Activated T-cell treated with anti-CD3 and anti-CD28 coated beads, Interleukin-2, amount 50 U/mL, for 72 hours (primary cell): ENCODE results near the gene MPND. TPM values are rescaled to one million over a fixed set of nuclear protein-coding genes. Genes with fewer than 3 reads are reported as not detected.
A peak's percentile ranks its signal among the peaks of the same experiment; 100 is the strongest.

Source experiments
- ATAC-seq, 2 donors: fragments of 150-1000 bp; cut with Tn5 transposase; replicated peaks in 1 of 2; 2 replicates each; pipeline ENCODE4 v1.10.0; 2021; ENCODE audit warnings: moderate library complexity in 2 of 2, mild to moderate bottlenecking in 1 of 2
- DNase-seq, 2 donors: peaks; one replicate each; pipeline ENCODE4 v3.0.0; 2021 to 2022; ENCODE audit warnings: mixed read lengths in 1 of 2
- H3K27ac Mint-ChIP-seq: one replicate; pipeline ENCODE4 v1.8.0; 2022; ENCODE audit warnings: mild to moderate bottlenecking, moderate library complexity, mixed read lengths
- H3K27me3 Mint-ChIP-seq: one replicate; pipeline ENCODE4 v1.8.0; 2022; ENCODE audit warnings: low read depth, mixed read lengths
- H3K36me3 Mint-ChIP-seq, 2 donors: one replicate each; pipeline ENCODE4 v1.8.0; 2022; ENCODE audit warnings: mixed read lengths in 2 of 2, mild to moderate bottlenecking in 1 of 2; ENCODE audit not compliant: insufficient read depth in 2 of 2
- H3K4me1 Mint-ChIP-seq: one replicate; pipeline ENCODE4 v1.8.0; 2022; ENCODE audit warnings: low read depth, mixed read lengths
- H3K4me3 Mint-ChIP-seq, 2 donors: one replicate each; pipeline ENCODE4 v1.8.0; 2022; ENCODE audit warnings: mild to moderate bottlenecking in 2 of 2, mixed read lengths in 2 of 2, moderate library complexity in 2 of 2
- H3K9me3 Mint-ChIP-seq, 2 donors: one replicate each; pipeline ENCODE4 v1.8.0; 2022; ENCODE audit warnings: mixed read lengths in 2 of 2
- total RNA-seq, 2 donors: library from RNA; stranded (reverse); gene quantifications; one replicate each; pipeline ENCODE4 v1.2.3, GENCODE V29; 2022

The MPND gene
- total RNA-seq, 2 donors from 2014 or later, result 9.7 to 10.3 TPM

DNA sequence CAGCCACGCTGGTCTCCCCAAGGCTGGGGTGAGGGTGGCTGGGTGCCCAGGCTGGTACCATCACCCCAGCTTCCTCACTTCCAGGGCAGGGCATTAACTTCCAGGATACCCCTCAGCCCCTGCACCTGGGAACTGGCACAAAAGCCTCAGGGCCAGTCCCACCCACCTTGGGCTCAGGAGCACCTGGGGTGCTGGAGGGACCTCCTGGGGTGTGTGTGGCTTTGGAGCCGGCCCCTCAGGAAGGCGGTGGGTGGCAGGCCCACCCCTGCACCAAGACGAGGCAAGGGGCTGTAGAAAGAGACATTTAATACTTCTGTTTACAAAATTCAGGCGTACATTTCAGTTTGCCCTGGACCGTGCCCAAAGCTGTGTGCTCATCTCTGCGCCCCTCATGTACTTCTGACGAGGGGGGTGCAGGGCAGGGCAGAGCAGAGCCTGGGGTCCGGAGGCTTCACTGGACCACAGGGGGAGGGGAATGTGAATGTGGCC, 16.8 kb downstream of the MPND start:
- no peak overlapping the region for H3K27ac Mint-ChIP-seq
- no peaks in the 10 kb centered on the region for H3K4me1 Mint-ChIP-seq
- H3K9me3 Mint-ChIP-seq, result no peaks in the 10 kb centered on the region
- H3K36me3 Mint-ChIP-seq, result peaks cover 0 to 5% of the 10 kb centered on the region in 2 donors
- no peak for DNase-seq
- ATAC-seq, result no peak
- H3K4me3 Mint-ChIP-seq, result no peak overlapping the region
- H3K27me3 Mint-ChIP-seq, result no peaks in the 10 kb centered on the region

DNA sequence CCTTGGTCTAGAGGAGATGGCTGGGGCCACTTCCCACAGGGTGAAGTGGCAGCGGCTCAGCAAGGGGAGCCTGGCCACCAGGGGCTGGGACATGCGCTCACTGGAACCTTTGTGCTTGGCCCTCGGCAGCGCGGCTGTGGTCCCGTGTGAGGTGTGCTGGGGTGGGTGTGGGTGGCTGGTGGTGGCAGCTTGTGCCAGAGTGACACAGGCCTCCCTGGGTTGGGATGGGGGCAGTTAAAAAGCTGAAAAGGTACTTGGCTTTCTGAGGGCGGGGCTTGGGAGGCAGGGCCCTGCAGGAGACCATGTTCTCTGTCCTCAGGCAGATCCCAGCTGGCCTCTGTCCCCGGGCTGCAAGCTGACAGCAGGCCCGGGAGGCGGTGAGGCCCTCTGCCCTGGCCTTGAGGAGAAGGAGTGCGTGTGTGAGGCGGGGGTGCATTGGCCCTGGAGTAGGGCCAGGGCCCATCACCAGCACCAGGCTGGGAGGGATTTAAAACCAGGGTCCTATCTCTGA, 17.3 kb downstream of the MPND start:
- Mint-ChIP-seq H3K4me3 (no peak overlapping the region), H3K4me1 (no peaks in the 10 kb centered on the region), H3K36me3 (peaks cover 0 to 5% of the 10 kb centered on the region in 2 donors), H3K27ac (no peak overlapping the region), H3K9me3 (no peaks in the 10 kb centered on the region), H3K27me3 (no peaks in the 10 kb centered on the region)
- DNase-seq, result no peak
- no peak for ATAC-seq

DNA sequence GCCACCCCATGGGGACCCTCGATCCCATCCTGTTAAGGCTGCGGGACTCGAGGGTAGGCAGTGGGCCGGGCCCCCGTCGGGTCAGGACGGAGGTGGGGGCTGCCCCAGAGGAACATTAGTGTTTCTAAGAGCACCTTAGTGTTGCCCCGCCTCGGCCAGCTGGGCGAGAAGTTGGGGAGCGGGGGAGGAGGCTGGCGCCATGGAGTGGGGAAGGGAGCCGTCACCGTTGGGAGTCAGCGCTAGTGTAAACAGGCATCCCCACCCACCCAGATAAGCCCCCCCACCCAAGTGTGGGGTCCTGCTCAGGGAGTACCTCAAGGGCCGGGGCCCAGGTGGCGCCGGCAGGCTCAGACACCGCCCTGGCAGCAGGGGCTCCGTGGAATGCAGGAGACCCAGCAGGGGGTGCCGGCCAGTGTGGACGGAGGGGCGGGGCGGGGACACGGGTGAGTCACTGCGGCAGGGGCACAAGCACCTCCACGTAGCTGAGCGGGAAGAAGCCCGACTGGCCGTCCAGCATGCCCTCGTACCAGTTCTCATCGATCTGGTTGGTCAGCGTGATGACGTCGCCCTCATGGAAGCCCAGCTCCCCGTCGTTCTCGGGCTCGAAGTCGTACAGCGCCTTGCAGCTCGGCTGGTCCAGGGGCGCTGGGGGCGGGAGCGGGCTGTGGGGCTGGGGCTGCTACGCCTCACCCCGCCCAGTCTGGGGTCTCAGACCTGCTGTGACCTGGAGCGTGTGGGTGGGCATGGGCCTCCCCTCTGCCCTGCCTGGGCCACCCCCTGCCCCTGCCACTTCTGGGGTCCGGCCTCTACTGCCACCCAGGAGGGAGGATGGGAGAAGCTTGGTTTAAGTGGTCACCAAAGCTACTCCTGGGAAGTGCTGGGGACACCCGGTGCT, 18.0 kb downstream of the MPND start:
- H3K36me3 Mint-ChIP-seq, result peaks cover 0 to 5% of the 10 kb centered on the region in 2 donors
- no peaks in the 10 kb centered on the region for H3K27me3 Mint-ChIP-seq
- no peak for DNase-seq
- H3K9me3 Mint-ChIP-seq, result no peaks in the 10 kb centered on the region
- no peak overlapping the region for H3K4me3 Mint-ChIP-seq
- H3K4me1 Mint-ChIP-seq, result no peaks in the 10 kb centered on the region
- no peak for ATAC-seq
- H3K27ac Mint-ChIP-seq, result no peak overlapping the region

DNA sequence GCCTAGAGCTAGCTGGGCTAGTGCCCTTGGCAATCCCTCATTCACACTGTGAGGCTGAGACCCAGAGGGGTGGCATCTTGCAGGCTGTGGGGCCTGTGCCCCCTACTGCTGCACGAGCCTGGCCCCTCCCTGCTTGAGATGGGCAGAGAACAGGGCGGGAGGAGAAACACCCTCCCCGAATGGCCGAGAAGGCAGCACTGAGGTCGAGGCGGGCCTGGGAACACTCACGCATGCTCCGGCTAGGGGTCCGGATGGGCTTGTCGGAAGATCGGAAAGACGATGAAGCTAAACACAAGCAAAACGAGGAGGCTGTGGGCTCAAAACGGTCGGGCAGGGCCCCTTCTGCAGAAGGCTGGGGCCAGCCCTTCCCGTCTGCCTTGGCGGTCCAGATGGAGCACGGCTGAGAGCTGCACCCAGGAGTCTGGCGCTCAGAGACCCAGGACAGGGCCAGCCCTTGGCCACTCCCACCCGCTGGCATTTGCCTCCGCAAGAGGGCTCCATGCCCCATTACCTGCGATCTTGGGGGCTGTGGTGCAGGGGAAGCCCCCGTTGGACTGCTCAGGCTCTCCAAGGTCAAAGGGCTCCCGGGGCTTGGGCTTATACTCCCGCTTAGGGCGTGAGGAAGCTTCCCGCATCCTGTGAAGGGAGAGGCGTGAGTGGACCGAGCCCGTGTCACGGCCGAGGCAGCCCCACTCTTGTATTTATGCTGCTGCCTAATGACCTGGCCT, 18.9 kb downstream of the MPND start:
- no peak overlapping the region for H3K27ac Mint-ChIP-seq

DNA sequence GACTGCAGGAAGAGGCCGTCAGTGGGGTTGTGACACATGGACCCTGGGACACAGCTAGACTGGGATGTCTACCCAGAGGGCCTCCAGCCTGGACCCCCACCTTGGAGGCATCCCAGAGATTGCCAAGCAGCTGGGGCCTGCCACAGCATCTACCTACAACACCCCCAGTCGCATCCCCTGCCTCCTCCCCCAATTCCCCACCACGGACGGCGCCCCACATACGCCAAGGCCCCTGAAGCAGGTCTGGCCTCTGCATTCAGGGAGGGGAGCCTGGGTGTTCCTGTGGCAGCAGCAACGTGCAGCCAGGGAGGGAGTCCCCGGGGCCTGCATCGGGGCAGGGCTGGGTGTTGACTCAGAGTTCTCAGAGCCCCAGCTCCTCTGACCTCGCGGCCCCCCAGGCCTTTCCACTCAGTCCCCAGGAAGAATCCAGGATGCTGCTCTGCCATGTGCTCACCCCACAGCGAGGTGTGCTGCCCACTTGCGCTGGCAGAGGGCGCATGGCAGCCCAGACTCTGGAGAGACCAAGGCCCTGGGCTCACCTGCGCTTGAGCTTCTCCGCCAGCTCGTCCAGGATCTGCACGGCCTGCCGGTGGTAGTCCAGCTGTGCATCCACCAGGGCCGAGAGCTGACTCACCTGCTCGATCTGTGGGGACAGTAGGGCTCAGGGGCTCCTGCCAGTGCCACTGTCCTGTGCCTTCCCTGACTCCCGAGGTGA, 19.6 kb downstream of the MPND start:
- DNase-seq (no peak), ATAC-seq (no peak)
- Mint-ChIP-seq H3K4me1 (peaks cover 2% of the 10 kb centered on the region), H3K27ac (no peak overlapping the region), H3K36me3 (peaks cover 0 to 5% of the 10 kb centered on the region in 2 donors), H3K27me3 (no peaks in the 10 kb centered on the region), H3K4me3 (no peak overlapping the region), H3K9me3 (no peaks in the 10 kb centered on the region)

More for the DNA sequence above, 18.9 kb downstream of the MPND start:
- ATAC-seq (no peak), DNase-seq (no peak)
- H3K27me3 Mint-ChIP-seq, result no peaks in the 10 kb centered on the region
- H3K36me3 Mint-ChIP-seq, result peaks cover 0 to 5% of the 10 kb centered on the region in 2 donors
- no peak overlapping the region for H3K4me3 Mint-ChIP-seq
- H3K9me3 Mint-ChIP-seq, result no peaks in the 10 kb centered on the region
- H3K4me1 Mint-ChIP-seq, result no peaks in the 10 kb centered on the region

DNA sequence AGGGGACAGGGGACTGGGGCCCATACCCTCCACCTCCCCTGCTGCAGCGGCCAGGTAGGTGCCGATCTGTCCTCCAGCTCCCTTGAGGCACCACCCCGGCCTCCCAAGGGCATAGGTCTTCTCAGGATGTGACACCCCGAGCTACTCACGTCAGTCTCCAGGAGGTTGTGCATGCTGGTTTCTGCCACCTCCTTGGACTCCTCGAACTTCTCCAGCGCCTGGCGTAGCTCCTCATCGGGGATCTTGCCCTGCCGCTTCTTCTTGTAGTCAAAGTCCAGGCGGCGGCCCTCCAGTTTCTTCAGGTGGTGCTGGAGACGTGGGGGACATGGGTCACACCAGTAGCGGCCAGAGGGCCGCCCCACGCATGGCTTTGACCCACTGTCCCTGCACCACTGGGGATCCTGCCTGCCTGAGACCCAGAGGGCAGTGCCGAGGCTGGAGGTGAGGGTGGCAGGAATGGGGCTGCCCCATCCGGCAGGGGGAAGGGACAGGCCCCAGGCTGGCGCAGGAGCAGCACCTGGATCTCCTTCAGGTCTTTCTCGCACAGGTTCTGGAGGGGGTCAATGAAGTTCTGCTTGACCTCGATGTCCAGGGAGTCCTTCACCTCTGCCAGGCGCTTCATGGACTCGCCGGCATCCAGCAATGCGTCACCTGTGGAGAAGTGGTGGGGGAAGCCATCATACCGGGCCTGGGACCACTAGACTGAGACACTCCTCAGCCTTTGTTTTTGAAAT, 20.4 kb downstream of the MPND start:
- peaks cover 0 to 5% of the 10 kb centered on the region in 2 donors for H3K36me3 Mint-ChIP-seq
- no peak overlapping the region for H3K4me3 Mint-ChIP-seq
- DNase-seq (no peak), ATAC-seq (no peak)
- H3K9me3 Mint-ChIP-seq, result no peaks in the 10 kb centered on the region
- H3K27me3 Mint-ChIP-seq, result no peaks in the 10 kb centered on the region
- H3K27ac Mint-ChIP-seq, result no peak overlapping the region
- peaks cover 9% of the 10 kb centered on the region for H3K4me1 Mint-ChIP-seq

DNA sequence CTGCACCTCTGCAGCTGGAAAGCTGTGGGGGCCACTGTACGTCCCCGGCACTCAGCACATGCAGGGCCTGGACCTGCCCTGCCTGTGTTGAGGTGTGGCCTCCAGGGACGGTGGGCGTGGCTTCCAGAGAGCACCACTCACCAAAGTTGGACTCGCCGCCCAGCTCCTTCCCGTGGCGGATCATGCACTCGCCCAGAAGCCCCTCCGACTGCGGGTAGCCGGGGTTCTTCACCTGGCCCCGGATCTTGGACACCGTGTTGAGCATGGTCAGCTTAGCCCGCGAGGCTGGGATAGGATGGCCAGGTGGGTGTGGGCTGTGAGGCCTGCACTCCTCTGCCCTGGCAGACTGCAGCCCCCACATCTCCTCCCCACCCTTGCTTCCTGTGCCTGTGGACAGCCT, 22.0 kb downstream of the MPND start:
- ATAC-seq, result no peak
- no peak for DNase-seq
- Mint-ChIP-seq H3K27ac (no peak overlapping the region), H3K4me1 (peaks cover 25% of the 10 kb centered on the region), H3K4me3 (no peak overlapping the region), H3K36me3 (peaks cover 0 to 5% of the 10 kb centered on the region in 2 donors), H3K9me3 (no peaks in the 10 kb centered on the region), H3K27me3 (no peaks in the 10 kb centered on the region)

DNA sequence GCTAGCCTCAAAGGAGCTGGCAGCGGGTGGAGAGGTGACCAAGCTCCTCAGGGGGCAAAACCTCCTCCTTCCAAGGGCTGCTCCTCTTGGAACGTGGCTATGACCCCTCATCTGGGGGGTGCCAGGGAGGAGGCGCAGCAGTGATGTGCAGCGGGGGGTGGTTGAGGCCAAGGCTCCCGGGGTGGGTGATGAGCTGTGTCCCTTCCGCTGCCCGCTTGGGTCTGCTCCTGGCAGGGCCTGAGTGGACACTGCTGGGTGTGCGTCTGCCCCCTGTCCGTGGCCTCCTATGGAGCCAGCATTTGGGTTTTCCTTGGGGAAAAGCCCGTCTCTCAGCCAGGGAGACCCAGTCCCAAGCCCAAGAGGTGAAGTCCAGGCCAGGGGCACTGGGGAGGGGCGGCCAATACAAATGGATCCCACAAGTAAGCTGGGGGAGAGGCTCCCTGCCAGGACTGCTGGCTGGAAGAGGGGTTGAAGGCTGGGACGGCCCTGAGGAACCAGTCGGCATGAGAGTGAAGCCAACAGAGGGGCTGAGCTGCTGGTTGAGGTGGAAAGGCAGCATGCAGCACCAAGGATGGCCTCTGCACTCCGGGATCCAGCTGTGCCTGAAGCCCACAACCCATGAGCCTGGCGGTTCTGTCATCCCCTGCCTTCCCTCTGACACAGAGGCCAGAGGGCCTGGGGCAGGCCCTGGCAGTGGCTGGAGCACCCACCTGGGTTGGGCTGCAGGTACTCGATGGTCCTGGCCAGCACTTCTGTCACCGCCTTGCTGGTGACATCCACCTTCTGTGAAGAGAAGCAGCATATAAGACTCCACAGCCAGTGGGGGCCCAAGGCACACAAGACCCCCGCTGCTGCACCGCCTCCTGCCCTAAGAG, 22.7 kb downstream of the MPND start:
- no peaks in the 10 kb centered on the region for H3K9me3 Mint-ChIP-seq
- H3K36me3 Mint-ChIP-seq, result peaks cover 0 to 5% of the 10 kb centered on the region in 2 donors
- H3K27me3 Mint-ChIP-seq, result no peaks in the 10 kb centered on the region
- no peak overlapping the region for H3K27ac Mint-ChIP-seq
- ATAC-seq (no peak), DNase-seq (no peak)
- peaks cover 32% of the 10 kb centered on the region for H3K4me1 Mint-ChIP-seq
- H3K4me3 Mint-ChIP-seq, result no peak overlapping the region

DNA sequence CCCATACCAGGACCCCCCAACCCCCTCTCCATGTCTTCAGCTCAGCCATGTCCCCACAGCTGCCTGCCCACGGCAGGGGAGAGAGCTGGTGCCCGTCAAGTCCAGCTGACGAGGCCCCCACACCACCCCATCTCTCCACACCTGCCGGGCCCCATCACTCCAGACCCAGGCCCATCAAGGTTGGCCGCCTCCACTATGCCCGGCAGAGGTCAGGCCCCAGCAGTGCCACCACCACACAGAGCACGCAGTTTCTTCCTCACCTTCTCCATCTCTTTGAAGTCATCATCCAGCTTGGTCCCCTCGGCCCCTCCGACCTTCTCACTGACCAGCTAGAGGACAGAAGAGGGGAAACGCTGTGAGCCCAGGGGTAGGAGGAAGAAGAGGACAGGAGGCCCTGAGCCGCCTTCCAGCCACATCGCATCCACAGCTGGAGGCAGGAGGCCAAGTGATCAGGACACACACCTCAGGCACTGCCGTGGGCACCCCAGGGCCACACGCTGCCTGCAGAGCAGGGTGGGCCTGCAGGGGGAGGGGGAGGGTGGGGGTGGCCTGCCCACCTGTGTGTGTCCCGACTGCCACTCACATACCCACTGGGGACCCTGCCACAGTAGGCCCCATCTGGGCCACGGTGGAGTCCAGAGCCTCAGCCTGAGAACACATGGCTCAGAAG, 23.4 kb downstream of the MPND start:
- Mint-ChIP-seq H3K4me1 (peaks cover 40% of the 10 kb centered on the region), H3K4me3 (no peak overlapping the region), H3K27me3 (no peaks in the 10 kb centered on the region), H3K9me3 (no peaks in the 10 kb centered on the region), H3K36me3 (peaks cover 0 to 5% of the 10 kb centered on the region in 2 donors), H3K27ac (no peak overlapping the region)
- DNase-seq, result no peak
- ATAC-seq, result no peak

DNA sequence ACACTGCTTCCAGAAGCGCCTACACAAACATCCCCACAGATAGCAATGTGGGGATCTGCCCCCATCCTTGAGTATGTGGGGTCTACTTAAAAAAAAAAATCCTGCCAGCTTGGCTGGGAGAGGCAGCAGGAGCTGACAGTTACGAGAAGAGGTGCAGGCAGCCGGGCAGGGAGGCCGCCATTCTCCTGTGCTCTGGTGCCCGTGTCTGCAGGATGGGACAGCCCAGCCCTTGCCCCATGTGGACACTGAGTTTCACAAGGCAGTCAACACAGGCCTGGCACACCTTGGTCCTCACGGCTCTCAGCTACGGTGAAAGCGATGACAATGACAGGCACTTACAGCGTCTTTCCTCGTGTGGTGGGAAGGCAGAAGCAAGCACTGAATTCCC, 24.0 kb downstream of the MPND start:
- no peak overlapping the region for H3K27ac Mint-ChIP-seq
- no peaks in the 10 kb centered on the region for H3K27me3 Mint-ChIP-seq
- H3K36me3 Mint-ChIP-seq, result peaks cover 0 to 3% of the 10 kb centered on the region in 2 donors

DNA sequence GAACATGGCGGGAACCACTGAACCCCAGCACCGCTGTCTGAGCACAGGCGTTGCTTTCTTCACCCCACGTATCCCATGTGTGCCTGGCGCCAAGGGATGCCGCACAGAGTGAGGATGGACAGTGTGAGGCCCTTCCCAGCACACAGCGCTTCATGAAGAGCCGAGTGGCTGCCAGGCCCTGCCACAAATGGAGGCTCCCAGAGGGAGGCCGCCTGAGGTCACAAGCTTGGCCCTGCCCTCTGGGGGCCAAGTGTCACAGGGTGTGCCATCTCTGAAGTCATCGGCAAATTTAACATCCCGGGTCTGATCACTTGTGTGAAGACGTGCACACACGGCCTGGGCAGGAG, 24.4 kb downstream of the MPND start:
- Mint-ChIP-seq H3K4me3 (peak overlapping the region in 1 of 2 donors; percentile 16), H3K9me3 (no peaks in the 10 kb centered on the region), H3K27me3 (no peaks in the 10 kb centered on the region)

More for the DNA sequence above, 24.0 kb downstream of the MPND start:
- ATAC-seq (no peak), DNase-seq (no peak)
- Mint-ChIP-seq H3K4me1 (peaks cover 45% of the 10 kb centered on the region), H3K4me3 (no peak overlapping the region), H3K9me3 (no peaks in the 10 kb centered on the region)

More for the DNA sequence above, 24.4 kb downstream of the MPND start:
- ATAC-seq (no peak), DNase-seq (no peak)
- Mint-ChIP-seq H3K4me1 (peaks cover 49% of the 10 kb centered on the region), H3K36me3 (peaks cover 0 to 3% of the 10 kb centered on the region in 2 donors), H3K27ac (peak overlapping the region; percentile 63)
